K562 (cell line): ENCODE data around the gene AMH. TPM values are rescaled to one million over a fixed set of nuclear protein-coding genes. Genes with fewer than 3 reads are reported as not detected.

Experiments
- ATAC-seq: fragments of 200-7000 bp; cut with Tn5 transposase; 3 replicates; pipeline ENCODE4 v1.9.1; 2020; ENCODE audit warnings: moderate library complexity
- BruUV-seq: library from RNA; stranded (reverse); fragments of 400-500 nt; replicated peaks from 2 replicates; lab custom pipeline; 2021; lab: Mats Ljungman, UMichigan
- CTCF ChIA-PET: fragments of 300-600 bp; formaldehyde crosslinking; extraction: SDS; loops from one replicate; lab custom pipeline; 2021; ENCODE audit warnings: low intra/inter-chr PET ratio; lab: Yijun Ruan, JAX
- POLR2A ChIA-PET: fragments of 300-600, 350-650 bp; sonication (Branson Sonifier 250); formaldehyde crosslinking; extraction: SDS; loops from one replicate; lab custom pipeline; 2021; ENCODE audit warnings: antibody characterized with exemption, inconsistent platforms; lab: Yijun Ruan, JAX
- DNase-seq, 4 experiments: peaks; one replicate each; pipeline versions ENCODE4 v3.0.0 to v3.0.0-alpha.2; 2011 to 2018; ENCODE audit warnings: low spot score in 3 of 4, mixed read lengths in 3 of 4; ENCODE audit errors: extremely low read depth in 1 of 4
- FAIRE-seq: peaks from 2 replicates; lab custom pipeline; 2011; peaks lifted over from hg19 to GRCh38; lab: Jason Lieb, UNC
- H2AFZ ChIP-seq: 2 replicates; pipeline ENCODE4 v1.6.0; 2011; ENCODE audit warnings: low read depth, low read length, control low read depth, inconsistent platforms
- H3K27ac ChIP-seq: fragments of 200-600 bp; 3 replicates; pipeline ENCODE4 v1.8.0; 2011; ENCODE audit warnings: low read depth, mild to moderate bottlenecking, control low read depth, inconsistent platforms, low read length, moderate library complexity, mixed read lengths; ENCODE audit errors: extremely low read depth
- H3K27me3 ChIP-seq, 2 experiments: fragments of 300-600 bp in 1 of 2; 2 replicates in 1 of 2; 3 replicates in 1 of 2; pipeline versions ENCODE4 v1.6.0 to v1.8.0; 2011; ENCODE audit warnings: inconsistent platforms in 2 of 2, low read length in 2 of 2, mild to moderate bottlenecking in 1 of 2, mixed read lengths in 1 of 2, moderate library complexity in 1 of 2; ENCODE audit not compliant: control insufficient read depth in 2 of 2, insufficient read depth in 2 of 2
- H3K36me3 ChIP-seq: fragments of 300-600 bp; 3 replicates; pipeline ENCODE4 v1.8.0; 2011; ENCODE audit warnings: mild to moderate bottlenecking, low read length, inconsistent platforms; ENCODE audit not compliant: control insufficient read depth, insufficient read depth
- H3K4me1 ChIP-seq, 2 experiments: fragments of 200-600 bp in 1 of 2; replicated peaks in 1 of 2; 2 replicates in 1 of 2; 3 replicates in 1 of 2; pipeline versions ENCODE4 v1.5.1 to v1.8.0; 2011; ENCODE audit warnings: inconsistent platforms in 2 of 2, low read length in 2 of 2, mild to moderate bottlenecking in 1 of 2, mixed read lengths in 1 of 2, moderate library complexity in 1 of 2; ENCODE audit not compliant: control insufficient read depth in 2 of 2, insufficient read depth in 2 of 2
- H3K4me2 ChIP-seq: 2 replicates; pipeline ENCODE4 v1.6.1; 2011; ENCODE audit warnings: low read length, control low read depth, inconsistent platforms, mixed read lengths; ENCODE audit not compliant: insufficient read depth
- H3K4me3 ChIP-seq: fragments of 200-600 bp; sonication (generic), shearing (Covaris generic); 2 replicates; pipeline ENCODE4 v1.5.1; 2016; ENCODE audit warnings: control low read depth, inconsistent platforms
- H3K79me2 ChIP-seq: fragments of 200-600 bp; 3 replicates; pipeline ENCODE4 v1.8.0; 2011; ENCODE audit warnings: low read length, inconsistent platforms; ENCODE audit not compliant: control insufficient read depth, insufficient read depth
- H3K9ac ChIP-seq, 2 experiments: 2 replicates each; pipeline versions ENCODE4 v1.6.0 to v1.6.1; 2011; ENCODE audit warnings: low read depth in 2 of 2, low read length in 2 of 2, control low read depth in 1 of 2, inconsistent platforms in 1 of 2, mild to moderate bottlenecking in 1 of 2, mixed read lengths in 1 of 2; ENCODE audit not compliant: insufficient read depth in 1 of 2
- H3K9me1 ChIP-seq: one replicate; pipeline ENCODE4 v1.6.0; 2011; ENCODE audit warnings: inconsistent platforms, mild to moderate bottlenecking, low read length, moderate library complexity; ENCODE audit not compliant: control insufficient read depth, insufficient read depth
- H3K9me3 ChIP-seq: replicated peaks from 2 replicates; pipeline ENCODE4 v1.5.1; 2011; ENCODE audit warnings: low read depth, low read length, inconsistent platforms; ENCODE audit not compliant: control insufficient read depth, insufficient read depth
- H4K20me1 ChIP-seq: replicated peaks from 2 replicates; pipeline ENCODE4 v1.6.1; 2011; ENCODE audit warnings: low read length, inconsistent platforms, mixed read lengths; ENCODE audit not compliant: control insufficient read depth, insufficient read depth
- PREB ChIP-seq: sonication (generic); formaldehyde crosslinking; IDR thresholded peaks from 2 replicates; pipeline ENCODE4 v1.8.1; 2023; ENCODE audit warnings: mild to moderate bottlenecking, missing genetic modification reagents
- SRSF7 ChIP-seq: fragments of 200-400 bp; formaldehyde crosslinking; optimal IDR thresholded peaks from 2 replicates; pipeline ENCODE3; 2017; ENCODE audit warnings: mild to moderate bottlenecking, low read depth, low read length
- U2AF1 ChIP-seq: fragments of 200-400 bp; formaldehyde crosslinking; optimal IDR thresholded peaks from 2 replicates; pipeline ENCODE3; 2017; ENCODE audit warnings: mild to moderate bottlenecking, low read depth, low read length, moderate library complexity
- ZNF639 ChIP-seq, 2 experiments: fragments of 200-800 bp in 1 of 2; sonication (Bioruptor generic) in 1 of 2; sonication (generic) in 1 of 2; formaldehyde crosslinking in 1 of 2; IDR thresholded peaks in 1 of 2; conservative IDR thresholded peaks in 1 of 2; 2 replicates each; pipeline versions ENCODE4 v1.5.0 to v1.6.1; 2016 to 2020; ENCODE audit warnings: missing compliant biosample characterization in 1 of 2, missing genetic modification characterization in 1 of 2, missing genetic modification reagents in 1 of 2
- WGBS: fragments of 100-300 bp; shearing (Covaris generic); methylation state at CpG from one replicate; pipeline ENCODE4 v1.1.6; 2016; ENCODE audit warnings: low coverage, mixed read lengths; ENCODE audit not compliant: insufficient coverage; ENCODE audit errors: missing lambda C conversion rate; 5-methylcytosine and 5-hydroxymethylcytosine counted together
- in situ Hi-C: fragments of 300-500 bp; cut with MboI; formaldehyde crosslinking; loops from 4 replicates; pipeline ENCODE4 v1.15.0; 2018; ENCODE audit warnings: inconsistent platforms, mixed read lengths
- intact Hi-C: fragments of 100-400 bp; cut with micrococcal nuclease; formaldehyde crosslinking; loops from 2 replicates; pipeline ENCODE4 v1.14.2; 2022
- polyA plus RNA-seq, 8 experiments: library from polyadenylated mRNA; depleted of rRNA in 4 of 8; stranded (reverse) in 5 of 8; unstranded in 3 of 8; fragments of >200 nt; fragmentation: Nextera tagmentation in 2 of 8; fragmentation: Illumina TruSeq in 1 of 8; extraction: Ambion mirVana in 2 of 8; extraction: Trizol in 1 of 8; gene quantifications; 2 replicates each; pipeline versions ENCODE4 v1.2.1 to v1.2.3, GENCODE V29; 2011 to 2014; ENCODE audit warnings: inconsistent platforms in 1 of 8, missing spikeins in 1 of 8
- total RNA-seq, 7 experiments: library from RNA; depleted of rRNA in 6 of 7; stranded (reverse); fragments of >200 nt in 6 of 7; fragmentation: Illumina TruSeq in 2 of 7; extraction: Trizol in 2 of 7; gene quantifications; 2 replicates each; pipeline versions ENCODE4 v1.2.1 to v1.2.3, GENCODE V29; 2011 to 2021; ENCODE audit warnings: low replicate concordance in 1 of 7

Gene AMH
- total and polyA plus RNA-seq, 9 of the 15 experiments (the other 6 are each of a cell fraction or from before 2014, with no cell fraction given): 0.29 to 27.4 (median 2.6) TPM; not detected in 2

GRCh38 chr19:2268480-2268830, 19.3 kb downstream of the AMH start:
- H3K27ac ChIP-seq: peak overlapping the region; percentile 86
- H2AFZ ChIP-seq: no peak overlapping the region
- intact Hi-C loops (loop anchor here (10.0 kb wide), 1 partner anchor 104 kb away; the partner anchor contains the start of gene DOT1L), in situ Hi-C loops (no loop called here)
- H3K4me2 ChIP-seq: peak overlapping the region; percentile 40
- peaks cover 18 to 66% of the 10 kb centered on the region in 2 experiments for H3K4me1 ChIP-seq
- ChIA-PET POLR2A (no interaction called here), CTCF (no interaction called here)
- no peak for FAIRE-seq
- ATAC-seq: no peak
- no TSS peak for BruUV-seq
- H3K27me3 ChIP-seq: no peaks in the 10 kb centered on the region
- H3K36me3 ChIP-seq: peaks cover 25% of the 10 kb centered on the region; the same call in 2 of the 3 replicates
- TF ChIP-seq U2AF1 (no peak), ZNF639 (CRISPR knock-in tag; conservative IDR thresholded peaks at IDR 0.05 in 1 of 2, IDR thresholded peaks at IDR 0.05 in 1 of 2) (no peak), PREB (CRISPR knock-in tag) (no peak), SRSF7 (no peak)
- DNase-seq: no peak
- peaks cover 51% of the 10 kb centered on the region for H3K79me2 ChIP-seq
- H3K4me3 ChIP-seq: peak overlapping the region; percentile 91; the same call in 1 of the 2 replicates
- peak overlapping the region in 1 of 2 experiments; percentile 79; a peak in 2 of 4 replicates for H3K9ac ChIP-seq
- peaks cover 37% of the 10 kb centered on the region for H4K20me1 ChIP-seq
- H3K9me1 ChIP-seq: no peaks in the 10 kb centered on the region
- WGBS: 41% methylated on average over 4 of the region's 4 CpGs
- no peaks in the 10 kb centered on the region for H3K9me3 ChIP-seq
